ENCODE measurements around the gene COL12A1. TPM values are rescaled to one million over a fixed set of nuclear protein-coding genes. Genes with fewer than 3 reads are reported as not detected.

The COL12A1 gene
- total RNA-seq, 4 donors from 2014 or later, result 10.9 to 65.9 (median 57.1) TPM

GRCh38 chr6:75049308-75049707, 156.5 kb downstream of the COL12A1 start:
- no peaks in the 10 kb centered on the region for H3K36me3 ChIP-seq
- H3K27ac ChIP-seq, result no peak overlapping the region
- DNase-seq, result no peak
- H3K4me1 ChIP-seq, result no peaks in the 10 kb centered on the region
- H3K4me3 ChIP-seq, result no peak overlapping the region
- no peaks in the 10 kb centered on the region for H3K9me3 ChIP-seq
- TF ChIP-seq POLR2A (IDR thresholded peaks at IDR 0.05), result no peak
- no peak for TF ChIP-seq CTCF (IDR thresholded peaks at IDR 0.05)
- no peaks in the 10 kb centered on the region for H3K27me3 ChIP-seq

GRCh38 chr6:75044846-75045245, 161.0 kb downstream of the COL12A1 start:
- TF ChIP-seq CTCF (IDR thresholded peaks at IDR 0.05) (no peak), POLR2A (IDR thresholded peaks at IDR 0.05) (no peak)
- no peak for DNase-seq
- no peak overlapping the region for H3K4me3 ChIP-seq

GRCh38 chr6:75041381-75041780, 164.5 kb downstream of the COL12A1 start:
- H3K9me3 ChIP-seq, result no peaks in the 10 kb centered on the region
- TF ChIP-seq CTCF (IDR thresholded peaks at IDR 0.05) (no peak), POLR2A (IDR thresholded peaks at IDR 0.05) (no peak)
- no peak overlapping the region for H3K27ac ChIP-seq
- no peak for DNase-seq
- no peak overlapping the region for H3K4me3 ChIP-seq
- H3K36me3 ChIP-seq, result no peaks in the 10 kb centered on the region
- no peaks in the 10 kb centered on the region for H3K4me1 ChIP-seq
- no peaks in the 10 kb centered on the region for H3K27me3 ChIP-seq

More at GRCh38 chr6:75044846-75045245, 161.0 kb downstream of the COL12A1 start:
- no peaks in the 10 kb centered on the region for H3K27me3 ChIP-seq
- no peaks in the 10 kb centered on the region for H3K9me3 ChIP-seq
- H3K27ac ChIP-seq, result no peak overlapping the region
- H3K36me3 ChIP-seq, result no peaks in the 10 kb centered on the region
- no peaks in the 10 kb centered on the region for H3K4me1 ChIP-seq

Other genes with a start within 250 kb of the COL12A1 start
- gene COX7A2, start 37.7 kb upstream of the COL12A1 start, total RNA-seq, result 100 to 1,000 TPM in 3 of 4 donors, 10 to 100 TPM in 1; 94.9 to 246 (median 192) TPM
- gene TMEM30A, start 78.7 kb upstream of the COL12A1 start, total RNA-seq, result 10 to 100 TPM; 25.6 to 51.5 (median 37.9) TPM

Data from Peyer's patch (tissue), 4 donors.